ENCODE data around the gene CACNA2D1.

Gene CACNA2D1

DNA sequence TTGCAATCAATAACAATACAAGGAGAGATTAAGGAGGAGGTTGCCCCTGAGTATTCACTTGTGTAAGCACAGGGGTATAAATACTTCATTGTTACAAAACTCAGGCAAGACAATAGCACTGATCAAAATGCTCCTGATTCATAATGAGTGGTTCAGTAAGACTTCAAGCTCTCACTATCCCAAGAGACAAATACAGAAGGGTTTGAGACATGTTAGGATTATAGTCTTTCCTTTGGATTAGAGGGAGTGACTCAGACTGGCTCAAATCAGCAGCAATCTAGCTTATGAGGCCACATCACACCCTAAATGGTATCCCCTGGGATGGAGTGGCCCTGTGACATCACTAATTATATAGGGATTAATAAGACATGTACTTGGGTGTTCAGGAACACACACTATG, 506.5 kb downstream of the CACNA2D1 start:
- no peak overlapping the region for H3K27ac ChIP-seq
- no peak for DNase-seq (ENCODE audit: low spot score)
- TF ChIP-seq, protein P1, sequence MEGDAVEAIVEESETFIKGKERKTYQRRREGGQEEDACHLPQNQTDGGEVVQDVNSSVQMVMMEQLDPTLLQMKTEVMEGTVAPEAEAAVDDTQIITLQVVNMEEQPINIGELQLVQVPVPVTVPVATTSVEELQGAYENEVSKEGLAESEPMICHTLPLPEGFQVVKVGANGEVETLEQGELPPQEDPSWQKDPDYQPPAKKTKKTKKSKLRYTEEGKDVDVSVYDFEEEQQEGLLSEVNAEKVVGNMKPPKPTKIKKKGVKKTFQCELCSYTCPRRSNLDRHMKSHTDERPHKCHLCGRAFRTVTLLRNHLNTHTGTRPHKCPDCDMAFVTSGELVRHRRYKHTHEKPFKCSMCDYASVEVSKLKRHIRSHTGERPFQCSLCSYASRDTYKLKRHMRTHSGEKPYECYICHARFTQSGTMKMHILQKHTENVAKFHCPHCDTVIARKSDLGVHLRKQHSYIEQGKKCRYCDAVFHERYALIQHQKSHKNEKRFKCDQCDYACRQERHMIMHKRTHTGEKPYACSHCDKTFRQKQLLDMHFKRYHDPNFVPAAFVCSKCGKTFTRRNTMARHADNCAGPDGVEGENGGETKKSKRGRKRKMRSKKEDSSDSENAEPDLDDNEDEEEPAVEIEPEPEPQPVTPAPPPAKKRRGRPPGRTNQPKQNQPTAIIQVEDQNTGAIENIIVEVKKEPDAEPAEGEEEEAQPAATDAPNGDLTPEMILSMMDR (IDR thresholded peaks at IDR 0.05) = no peak
- no peak overlapping the region for H3K4me3 ChIP-seq

DNA sequence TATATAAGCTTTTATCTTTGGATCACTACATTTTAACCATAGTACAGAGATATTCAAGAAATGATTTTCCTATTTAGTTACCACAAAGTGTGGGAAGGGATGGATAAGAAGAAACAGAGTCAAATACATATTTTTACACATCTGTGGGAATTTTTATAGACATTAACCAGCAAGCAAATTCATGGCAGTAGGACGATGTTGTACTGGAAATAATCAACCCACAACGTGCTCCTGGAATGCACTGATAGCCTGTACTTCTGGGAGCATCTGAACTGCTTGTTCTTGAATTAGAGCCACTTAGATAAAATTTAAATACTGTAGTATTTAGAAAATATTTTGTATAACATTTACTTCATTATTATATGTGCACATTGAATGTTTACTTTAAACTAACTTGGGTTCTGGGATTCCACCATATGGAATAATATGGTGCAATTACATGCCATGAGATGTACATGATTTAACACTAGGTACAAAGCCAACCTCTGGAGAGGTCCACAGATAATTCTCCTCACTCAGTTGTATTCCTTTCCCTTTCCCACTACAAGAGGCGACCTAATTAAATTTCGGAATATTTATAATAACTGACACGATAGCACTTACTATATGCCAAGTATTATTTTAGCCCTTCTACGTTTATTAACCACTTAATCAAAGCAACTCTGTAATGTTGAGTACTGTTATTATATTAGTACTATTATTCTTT, 508.8 kb downstream of the CACNA2D1 start:
- H3K4me3 ChIP-seq = no peak overlapping the region
- TF ChIP-seq, protein P1 (IDR thresholded peaks at IDR 0.05) = no peak
- H3K27ac ChIP-seq = no peak overlapping the region
- DNase-seq (ENCODE audit: low spot score) = no peak

DNA sequence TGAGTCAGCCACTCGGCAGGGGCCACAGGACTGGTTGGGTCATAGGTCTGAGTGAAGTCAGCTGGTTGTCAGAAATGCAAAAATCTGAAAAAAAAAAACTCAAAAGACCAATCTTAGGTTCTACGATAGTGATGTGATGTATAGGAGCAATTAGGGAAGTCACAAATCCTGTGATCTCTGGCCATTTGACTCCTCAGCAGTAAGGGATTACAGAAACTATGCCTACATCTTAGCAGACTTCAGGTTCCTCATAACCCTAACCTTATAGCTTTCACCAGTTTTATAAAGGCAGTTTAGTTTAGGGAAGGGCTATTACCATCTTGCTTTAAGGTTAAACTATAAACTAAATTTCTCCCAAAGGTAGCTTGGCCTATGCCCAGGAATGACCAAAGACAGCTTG, 510.6 kb downstream of the CACNA2D1 start:
- TF ChIP-seq, protein P1 (IDR thresholded peaks at IDR 0.05) = no peak
- Histone ChIP-seq H3K27ac (no peak overlapping the region), H3K4me3 (no peak overlapping the region)
- DNase-seq (ENCODE audit: low spot score) = no peak

DNA sequence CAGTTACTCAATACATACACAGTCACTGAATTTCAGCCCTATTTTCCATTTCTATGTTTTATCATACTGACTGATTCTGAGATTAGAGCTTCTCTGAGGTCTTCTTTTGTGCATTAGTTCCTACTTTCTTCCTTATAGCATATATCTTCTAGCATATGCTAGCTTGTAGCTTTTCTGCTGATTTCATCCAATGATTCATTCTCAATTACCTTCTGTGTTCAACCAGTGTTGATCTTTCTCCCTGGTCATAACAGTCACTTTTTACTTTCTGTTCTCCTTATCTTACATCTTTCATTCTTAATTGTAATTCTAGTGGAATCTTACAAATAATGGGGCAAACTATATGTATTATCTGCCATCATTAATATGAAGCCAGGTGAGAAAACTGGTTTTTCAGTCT, 514.2 kb downstream of the CACNA2D1 start:
- TF ChIP-seq, protein P1 (IDR thresholded peaks at IDR 0.05) = no peak
- no peak for DNase-seq (ENCODE audit: low spot score)
- Histone ChIP-seq H3K4me3 (no peak overlapping the region), H3K27ac (no peak overlapping the region)

DNA sequence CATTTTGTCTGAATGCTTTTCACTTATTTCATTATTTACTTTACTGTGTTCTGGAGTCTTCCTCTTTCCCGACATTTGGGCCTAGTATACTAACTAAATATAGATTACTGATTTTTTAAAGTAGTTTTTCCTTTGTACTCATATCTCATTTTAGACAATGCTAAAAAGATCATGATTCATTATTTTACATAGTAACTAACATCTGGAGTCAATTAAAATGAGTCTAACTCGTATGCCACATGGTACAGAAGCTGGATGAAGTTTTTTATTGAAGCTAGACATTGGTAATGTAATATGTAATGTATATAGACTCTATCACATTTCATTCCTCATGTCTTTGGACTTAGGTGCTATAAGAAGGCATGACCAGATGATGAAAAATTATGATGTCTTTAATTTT, 517.4 kb downstream of the CACNA2D1 start:
- H3K27ac ChIP-seq = no peak overlapping the region
- no peak for DNase-seq (ENCODE audit: low spot score)
- TF ChIP-seq, protein P1 (IDR thresholded peaks at IDR 0.05) = no peak
- H3K4me3 ChIP-seq = no peak overlapping the region

DNA sequence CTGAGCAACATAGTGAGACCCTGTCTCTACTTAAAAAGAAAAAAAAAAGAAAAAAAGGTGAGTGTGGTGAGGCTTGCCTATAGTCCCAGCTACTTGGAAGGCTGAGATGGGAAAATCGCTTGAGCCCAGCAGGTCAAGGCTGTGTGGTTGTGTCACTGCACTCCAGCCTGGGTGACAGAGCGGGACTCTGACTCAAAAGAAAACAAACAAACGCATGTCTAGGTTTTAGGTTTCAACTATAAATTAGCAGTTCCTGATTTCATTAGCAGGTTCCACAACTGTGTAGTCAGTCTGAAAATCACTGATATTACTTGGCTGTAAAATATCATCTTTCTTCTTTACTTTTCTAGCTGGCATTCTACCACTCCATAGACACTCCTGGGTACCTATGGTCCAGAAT, 518.0 kb downstream of the CACNA2D1 start:
- DNase-seq (ENCODE audit: low spot score) = no peak
- Histone ChIP-seq H3K4me3 (no peak overlapping the region), H3K27ac (no peak overlapping the region)
- TF ChIP-seq, protein P1 (IDR thresholded peaks at IDR 0.05) = no peak

DNA sequence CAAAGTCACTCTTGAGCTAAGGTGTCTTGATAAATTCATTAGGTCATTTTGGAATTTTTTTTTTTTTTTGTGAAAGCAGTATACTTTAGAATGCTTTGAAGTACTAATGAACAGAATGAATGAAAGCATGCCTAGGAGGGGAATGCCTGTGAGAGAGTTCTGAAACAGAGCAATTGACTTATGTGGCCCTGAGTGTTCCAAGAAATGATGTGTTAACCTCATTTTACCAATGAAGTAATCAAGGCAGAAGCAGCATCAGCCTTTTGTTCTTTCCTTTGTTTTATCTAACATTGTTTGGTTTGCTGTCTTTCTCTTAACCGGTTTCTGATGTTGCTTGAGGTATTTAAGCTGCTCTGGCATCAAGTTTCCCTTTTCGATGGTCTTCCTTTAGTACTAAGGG, 519.1 kb downstream of the CACNA2D1 start:
- DNase-seq (ENCODE audit: low spot score) = no peak
- TF ChIP-seq, protein P1 (IDR thresholded peaks at IDR 0.05) = no peak
- H3K27ac ChIP-seq = no peak overlapping the region
- no peak overlapping the region for H3K4me3 ChIP-seq

All from coronary artery (tissue), 2 donors.